GM23338 (cell line): ENCODE measurements around the gene MYOF. TPM values are rescaled to one million over a fixed set of nuclear protein-coding genes. Genes with fewer than 3 reads are reported as not detected.

ENCODE experiments used
- ATAC-seq: fragments of 200-7000 bp; cut with Tn5 transposase; 3 replicates; pipeline ENCODE4 v1.9.1; 2020
- DNase-seq: peaks from one replicate; pipeline ENCODE4 v3.0.0-alpha.2; 2015; ENCODE audit warnings: low spot score
- H2AFZ ChIP-seq: fragments of 200-600 bp; sonication (generic); 2 replicates; pipeline ENCODE4 v1.8.0; 2016; ENCODE audit warnings: antibody characterized with exemption, mild to moderate bottlenecking, moderate library complexity
- H3F3A ChIP-seq: fragments of 200-600 bp; sonication (generic); replicated peaks from 2 replicates; pipeline ENCODE4 v1.8.0; 2017; ENCODE audit warnings: antibody characterized with exemption, mixed run types, low read depth
- H3K27ac ChIP-seq: fragments of 200-600 bp; sonication (generic); 2 replicates; pipeline ENCODE4 v1.6.1; 2016; ENCODE audit warnings: low read depth
- H3K27me3 ChIP-seq: fragments of 200-600 bp; sonication (generic); 2 replicates; pipeline ENCODE4 v1.8.0; 2016; ENCODE audit warnings: mild to moderate bottlenecking, mixed run types, moderate library complexity; ENCODE audit not compliant: insufficient read depth
- H3K36me3 ChIP-seq: fragments of 200-600 bp; sonication (generic); 2 replicates; pipeline ENCODE4 v1.8.0; 2016; ENCODE audit warnings: mild to moderate bottlenecking; ENCODE audit not compliant: insufficient read depth
- H3K4me1 ChIP-seq: fragments of 200-600 bp; sonication (generic); 2 replicates; pipeline ENCODE4 v1.8.0; 2016; ENCODE audit warnings: mild to moderate bottlenecking, moderate library complexity; ENCODE audit not compliant: insufficient read depth
- H3K4me2 ChIP-seq: fragments of 200-600 bp; sonication (generic); 2 replicates; pipeline ENCODE4 v1.7.1; 2017; ENCODE audit warnings: mixed run types
- H3K4me3 ChIP-seq: fragments of 200-600 bp; sonication (generic); 2 replicates; pipeline ENCODE4 v1.6.1; 2016; ENCODE audit warnings: mixed run types
- H3K79me2 ChIP-seq: fragments of 200-600 bp; sonication (generic); replicated peaks from 2 replicates; pipeline ENCODE4 v1.8.0; 2017; ENCODE audit warnings: mild to moderate bottlenecking; ENCODE audit not compliant: insufficient read depth
- H3K9me2 ChIP-seq: fragments of 200-600 bp; sonication (generic); 2 replicates; pipeline ENCODE4 v1.8.0; 2017; ENCODE audit not compliant: insufficient read depth
- H4K20me1 ChIP-seq: fragments of 200-600 bp; sonication (generic); replicated peaks from 2 replicates; pipeline ENCODE4 v1.8.0; 2017; ENCODE audit warnings: mild to moderate bottlenecking; ENCODE audit not compliant: insufficient read depth
- H3K27ac Mint-ChIP-seq: 2 replicates; pipeline ENCODE4 v1.8.0; 2020; ENCODE audit warnings: inconsistent platforms, mild to moderate bottlenecking, moderate library complexity, mixed read lengths
- H3K27me3 Mint-ChIP-seq: 3 replicates; pipeline ENCODE4 v1.8.0; 2022; ENCODE audit warnings: low read depth, mild to moderate bottlenecking, moderate library complexity, mixed read lengths, inconsistent platforms; ENCODE audit not compliant: insufficient read depth, poor library complexity
- H3K36me3 Mint-ChIP-seq: 3 replicates; pipeline ENCODE4 v1.8.0; 2021; ENCODE audit warnings: low read depth, mild to moderate bottlenecking, inconsistent platforms, moderate library complexity, mixed read lengths
- H3K4me1 Mint-ChIP-seq: 3 replicates; pipeline ENCODE4 v1.8.0; 2020; ENCODE audit warnings: mild to moderate bottlenecking, inconsistent platforms, mixed read lengths
- H3K4me3 Mint-ChIP-seq: 3 replicates; pipeline ENCODE4 v1.8.0; 2021; ENCODE audit warnings: moderate library complexity, mild to moderate bottlenecking, inconsistent platforms, mixed read lengths
- H3K9me3 Mint-ChIP-seq: 3 replicates; pipeline ENCODE4 v1.8.0; 2020; ENCODE audit warnings: moderate library complexity, mild to moderate bottlenecking, inconsistent platforms, mixed read lengths
- CREB1 ChIP-seq: fragments of 250-450 bp; sonication (Bioruptor Pico); IDR thresholded peaks from 2 replicates; pipeline ENCODE4 v1.5.0; 2020; ENCODE audit warnings: low read depth, mild to moderate bottlenecking, moderate library complexity
- JUNB ChIP-seq: IDR thresholded peaks from one replicate; pipeline ENCODE4 v1.6.1; 2016; ENCODE audit warnings: antibody characterized with exemption; ENCODE audit not compliant: unreplicated experiment
- POLR2AphosphoS5 ChIP-seq: IDR thresholded peaks from 2 replicates; pipeline ENCODE4 v1.6.1; 2016; ENCODE audit warnings: antibody characterized with exemption, low read depth
- polyA plus RNA-seq: library from polyadenylated mRNA; unstranded; fragments of >200 nt; fragmentation: Nextera tagmentation; extraction: Ambion mirVana; gene quantifications from 2 replicates; pipeline ENCODE4 v1.2.1, GENCODE V29; 2016
- total RNA-seq: library from RNA; depleted of rRNA; stranded (reverse); fragments of >200 nt; shearing (Covaris generic); gene quantifications from 2 replicates; pipeline ENCODE4 v1.2.3, GENCODE V29; 2014
- TF ChIP-seq, protein P1 (sequence below): fragments of 250-450 bp; sonication (Bioruptor Pico); IDR thresholded peaks from 2 replicates; pipeline ENCODE4 v1.5.0; 2020; ENCODE audit warnings: mild to moderate bottlenecking, moderate library complexity
- TF ChIP-seq, protein P2 (sequence below), 2 experiments: fragments of 200-600 bp in 1 of 2; sonication (generic) in 1 of 2; conservative IDR thresholded peaks; 2 replicates each; pipeline versions ENCODE4 v1.5.1 to v1.6.1; 2016 to 2017; ENCODE audit warnings: antibody characterized with exemption in 2 of 2, low read depth in 2 of 2, mild to moderate bottlenecking in 2 of 2, moderate library complexity in 1 of 2

The MYOF gene
- total and polyA plus RNA-seq, 2 experiments from 2014 or later: 0.82 to 1.4 TPM

DNA sequence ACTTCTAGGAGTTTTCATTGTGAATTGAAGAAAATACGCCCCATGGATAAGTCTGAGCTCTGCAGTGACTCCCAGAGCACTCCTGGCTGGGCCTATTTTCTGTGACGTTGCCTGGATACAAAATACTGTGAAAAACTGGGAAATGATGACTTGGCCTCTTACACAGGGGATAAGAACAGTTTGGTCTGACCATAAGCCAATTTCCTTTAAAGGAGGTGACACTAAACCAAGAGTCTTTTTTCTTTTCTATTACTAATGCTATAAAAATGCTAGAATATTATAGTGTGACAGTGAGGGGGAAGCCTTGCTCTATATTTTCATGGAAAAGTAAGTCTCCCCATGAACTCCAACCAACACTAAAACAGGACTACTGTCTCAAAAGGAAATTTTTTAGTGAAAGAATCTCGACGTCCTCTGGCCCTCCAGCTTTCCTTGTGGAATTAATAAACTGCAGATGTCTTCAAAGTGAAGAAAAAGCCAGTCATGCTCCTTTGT is 45.5 kb downstream of the MYOF start (continued):
- TF ChIP-seq, protein P1, sequence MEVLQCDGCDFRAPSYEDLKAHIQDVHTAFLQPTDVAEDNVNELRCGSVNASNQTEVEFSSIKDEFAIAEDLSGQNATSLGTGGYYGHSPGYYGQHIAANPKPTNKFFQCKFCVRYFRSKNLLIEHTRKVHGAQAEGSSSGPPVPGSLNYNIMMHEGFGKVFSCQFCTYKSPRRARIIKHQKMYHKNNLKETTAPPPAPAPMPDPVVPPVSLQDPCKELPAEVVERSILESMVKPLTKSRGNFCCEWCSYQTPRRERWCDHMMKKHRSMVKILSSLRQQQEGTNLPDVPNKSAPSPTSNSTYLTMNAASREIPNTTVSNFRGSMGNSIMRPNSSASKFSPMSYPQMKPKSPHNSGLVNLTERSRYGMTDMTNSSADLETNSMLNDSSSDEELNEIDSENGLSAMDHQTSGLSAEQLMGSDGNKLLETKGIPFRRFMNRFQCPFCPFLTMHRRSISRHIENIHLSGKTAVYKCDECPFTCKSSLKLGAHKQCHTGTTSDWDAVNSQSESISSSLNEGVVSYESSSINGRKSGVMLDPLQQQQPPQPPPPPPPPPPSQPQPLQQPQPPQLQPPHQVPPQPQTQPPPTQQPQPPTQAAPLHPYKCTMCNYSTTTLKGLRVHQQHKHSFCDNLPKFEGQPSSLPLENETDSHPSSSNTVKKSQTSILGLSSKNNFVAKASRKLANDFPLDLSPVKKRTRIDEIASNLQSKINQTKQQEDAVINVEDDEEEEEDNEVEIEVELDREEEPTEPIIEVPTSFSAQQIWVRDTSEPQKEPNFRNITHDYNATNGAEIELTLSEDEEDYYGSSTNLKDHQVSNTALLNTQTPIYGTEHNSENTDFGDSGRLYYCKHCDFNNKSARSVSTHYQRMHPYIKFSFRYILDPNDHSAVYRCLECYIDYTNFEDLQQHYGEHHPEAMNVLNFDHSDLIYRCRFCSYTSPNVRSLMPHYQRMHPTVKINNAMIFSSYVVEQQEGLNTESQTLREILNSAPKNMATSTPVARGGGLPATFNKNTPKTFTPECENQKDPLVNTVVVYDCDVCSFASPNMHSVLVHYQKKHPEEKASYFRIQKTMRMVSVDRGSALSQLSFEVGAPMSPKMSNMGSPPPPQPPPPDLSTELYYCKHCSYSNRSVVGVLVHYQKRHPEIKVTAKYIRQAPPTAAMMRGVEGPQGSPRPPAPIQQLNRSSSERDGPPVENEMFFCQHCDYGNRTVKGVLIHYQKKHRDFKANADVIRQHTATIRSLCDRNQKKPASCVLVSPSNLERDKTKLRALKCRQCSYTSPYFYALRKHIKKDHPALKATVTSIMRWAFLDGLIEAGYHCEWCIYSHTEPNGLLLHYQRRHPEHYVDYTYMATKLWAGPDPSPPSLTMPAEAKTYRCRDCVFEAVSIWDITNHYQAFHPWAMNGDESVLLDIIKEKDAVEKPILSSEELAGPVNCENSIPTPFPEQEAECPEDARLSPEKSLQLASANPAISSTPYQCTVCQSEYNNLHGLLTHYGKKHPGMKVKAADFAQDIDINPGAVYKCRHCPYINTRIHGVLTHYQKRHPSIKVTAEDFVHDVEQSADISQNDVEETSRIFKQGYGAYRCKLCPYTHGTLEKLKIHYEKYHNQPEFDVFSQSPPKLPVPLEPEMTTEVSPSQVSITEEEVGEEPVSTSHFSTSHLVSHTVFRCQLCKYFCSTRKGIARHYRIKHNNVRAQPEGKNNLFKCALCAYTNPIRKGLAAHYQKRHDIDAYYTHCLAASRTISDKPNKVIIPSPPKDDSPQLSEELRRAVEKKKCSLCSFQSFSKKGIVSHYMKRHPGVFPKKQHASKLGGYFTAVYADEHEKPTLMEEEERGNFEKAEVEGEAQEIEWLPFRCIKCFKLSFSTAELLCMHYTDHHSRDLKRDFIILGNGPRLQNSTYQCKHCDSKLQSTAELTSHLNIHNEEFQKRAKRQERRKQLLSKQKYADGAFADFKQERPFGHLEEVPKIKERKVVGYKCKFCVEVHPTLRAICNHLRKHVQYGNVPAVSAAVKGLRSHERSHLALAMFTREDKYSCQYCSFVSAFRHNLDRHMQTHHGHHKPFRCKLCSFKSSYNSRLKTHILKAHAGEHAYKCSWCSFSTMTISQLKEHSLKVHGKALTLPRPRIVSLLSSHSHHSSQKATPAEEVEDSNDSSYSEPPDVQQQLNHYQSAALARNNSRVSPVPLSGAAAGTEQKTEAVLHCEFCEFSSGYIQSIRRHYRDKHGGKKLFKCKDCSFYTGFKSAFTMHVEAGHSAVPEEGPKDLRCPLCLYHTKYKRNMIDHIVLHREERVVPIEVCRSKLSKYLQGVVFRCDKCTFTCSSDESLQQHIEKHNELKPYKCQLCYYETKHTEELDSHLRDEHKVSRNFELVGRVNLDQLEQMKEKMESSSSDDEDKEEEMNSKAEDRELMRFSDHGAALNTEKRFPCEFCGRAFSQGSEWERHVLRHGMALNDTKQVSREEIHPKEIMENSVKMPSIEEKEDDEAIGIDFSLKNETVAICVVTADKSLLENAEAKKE (CRISPR knock-in tag): no peak
- no peak for TF ChIP-seq POLR2AphosphoS5
- TF ChIP-seq, protein P2, sequence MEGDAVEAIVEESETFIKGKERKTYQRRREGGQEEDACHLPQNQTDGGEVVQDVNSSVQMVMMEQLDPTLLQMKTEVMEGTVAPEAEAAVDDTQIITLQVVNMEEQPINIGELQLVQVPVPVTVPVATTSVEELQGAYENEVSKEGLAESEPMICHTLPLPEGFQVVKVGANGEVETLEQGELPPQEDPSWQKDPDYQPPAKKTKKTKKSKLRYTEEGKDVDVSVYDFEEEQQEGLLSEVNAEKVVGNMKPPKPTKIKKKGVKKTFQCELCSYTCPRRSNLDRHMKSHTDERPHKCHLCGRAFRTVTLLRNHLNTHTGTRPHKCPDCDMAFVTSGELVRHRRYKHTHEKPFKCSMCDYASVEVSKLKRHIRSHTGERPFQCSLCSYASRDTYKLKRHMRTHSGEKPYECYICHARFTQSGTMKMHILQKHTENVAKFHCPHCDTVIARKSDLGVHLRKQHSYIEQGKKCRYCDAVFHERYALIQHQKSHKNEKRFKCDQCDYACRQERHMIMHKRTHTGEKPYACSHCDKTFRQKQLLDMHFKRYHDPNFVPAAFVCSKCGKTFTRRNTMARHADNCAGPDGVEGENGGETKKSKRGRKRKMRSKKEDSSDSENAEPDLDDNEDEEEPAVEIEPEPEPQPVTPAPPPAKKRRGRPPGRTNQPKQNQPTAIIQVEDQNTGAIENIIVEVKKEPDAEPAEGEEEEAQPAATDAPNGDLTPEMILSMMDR (conservative IDR thresholded peaks at IDR 0.05; ENCODE audit: low read depth in 2 of 2): no peak

DNA sequence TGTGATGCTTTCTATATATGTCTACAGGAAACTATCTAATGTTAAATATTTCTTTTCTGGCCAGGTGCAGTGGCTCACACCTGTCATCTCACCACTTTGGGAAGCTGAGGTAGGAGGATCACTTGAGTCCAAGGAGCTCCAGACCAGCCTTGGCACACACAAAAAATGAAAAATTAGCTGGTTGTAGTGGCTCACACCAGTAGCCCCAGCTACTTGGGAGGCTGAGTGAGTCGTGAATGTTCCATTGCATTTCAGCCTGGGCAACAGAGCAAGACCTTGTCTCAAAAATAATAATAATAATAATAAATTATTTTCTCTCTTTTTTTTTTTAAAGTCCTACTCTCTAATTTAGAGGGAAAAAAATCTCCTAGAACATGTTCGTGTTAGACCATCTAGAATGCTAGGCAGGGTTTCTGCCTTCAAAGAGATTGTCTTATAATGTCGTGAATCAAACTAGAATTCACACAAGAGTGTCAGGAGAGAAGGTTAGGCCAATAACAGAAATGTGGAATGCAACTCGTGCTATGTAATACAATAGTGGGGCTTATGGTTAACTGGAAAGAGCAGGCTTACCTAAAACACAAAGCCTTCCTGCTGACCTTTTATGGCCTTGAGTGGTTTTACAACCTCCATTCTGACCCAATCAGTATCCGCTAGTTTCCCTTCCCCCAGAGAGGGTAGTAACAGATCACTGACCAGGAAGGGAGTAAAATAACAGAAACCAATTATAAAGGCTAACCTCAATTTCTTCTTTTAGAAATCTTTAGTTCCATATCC is 46.3 kb downstream of the MYOF start:
- peak; percentile 56 for ATAC-seq
- Histone ChIP-seq H4K20me1 (no peaks in the 10 kb centered on the region), H3F3A (peaks cover 6% of the 10 kb centered on the region; the same call in 1 of the 2 replicates), H3K27ac (peak overlapping the region; percentile 72), H3K4me2 (peak overlapping the region; percentile 77), H3K4me1 (peaks cover 37% of the 10 kb centered on the region), H3K79me2 (no peaks in the 10 kb centered on the region), H3K36me3 (no peaks in the 10 kb centered on the region), H3K4me3 (no peak overlapping the region), H2AFZ (no peak overlapping the region), H3K27me3 (no peaks in the 10 kb centered on the region), H3K9me2 (no peaks in the 10 kb centered on the region)
- Mint-ChIP-seq H3K4me1 (peaks cover 61% of the 10 kb centered on the region), H3K9me3 (no peaks in the 10 kb centered on the region; the same call in 2 of the 3 replicates), H3K27ac (peak overlapping the region; percentile 95), H3K4me3 (peak overlapping the region; percentile 53; the same call in 2 of the 3 replicates), H3K36me3 (no peaks in the 10 kb centered on the region), H3K27me3 (peaks cover 13% of the 10 kb centered on the region)
- peak; percentile 79 for DNase-seq
- TF ChIP-seq CREB1 (CRISPR knock-in tag) (peak; percentile 34; the same call in 1 of the 2 replicates), JUNB (no peak)
- TF ChIP-seq, protein P1 (CRISPR knock-in tag): no peak
